GM19455 (cell line): ENCODE results near the gene GAP43.

ENCODE experiments used
- ATAC-seq: cut with Tn5 transposase; IDR thresholded peaks from one replicate; pipeline ENCODE4 v1.9.1; 2021; ENCODE audit not compliant: unreplicated experiment

Gene GAP43

GRCh38 chr3:115659253-115660220, 36.2 kb downstream of the GAP43 start:
- ATAC-seq = peak; percentile 15

GRCh38 chr3:115660646-115661337, 37.5 kb downstream of the GAP43 start:
- ATAC-seq = no peak

- ATAC-seq = no peak
Measured at GRCh38 chr3:115662356-115662755, 39.0 kb downstream of the GAP43 start.

- ATAC-seq = no peak
Measured at GRCh38 chr3:115663414-115663813, 40.1 kb downstream of the GAP43 start.

GRCh38 chr3:115666081-115666480, 42.8 kb downstream of the GAP43 start:
- no peak for ATAC-seq

GRCh38 chr3:115666920-115667737, 43.8 kb downstream of the GAP43 start:
- ATAC-seq = no peak

GRCh38 chr3:115667738-115668065, 44.4 kb downstream of the GAP43 start:
- no peak for ATAC-seq

- no peak for ATAC-seq
Measured at GRCh38 chr3:115670911-115671310, 47.6 kb downstream of the GAP43 start.

GRCh38 chr3:115671761-115672455, 48.6 kb downstream of the GAP43 start:
- no peak for ATAC-seq

GRCh38 chr3:115673881-115674280, 50.6 kb downstream of the GAP43 start:
- ATAC-seq = no peak

- ATAC-seq = no peak
Measured at GRCh38 chr3:115676336-115676735, 53.0 kb downstream of the GAP43 start.

GRCh38 chr3:115680803-115681345, 57.6 kb downstream of the GAP43 start:
- ATAC-seq = no peak

GRCh38 chr3:115681736-115682135, 58.4 kb downstream of the GAP43 start:
- ATAC-seq = no peak

GRCh38 chr3:115683305-115683704, 60.0 kb downstream of the GAP43 start:
- no peak for ATAC-seq

- no peak for ATAC-seq
Measured at GRCh38 chr3:115683773-115684172, 60.5 kb downstream of the GAP43 start.

- ATAC-seq = no peak
Measured at GRCh38 chr3:115685097-115685496, 61.8 kb downstream of the GAP43 start.

- no peak for ATAC-seq
Measured at GRCh38 chr3:115687721-115688120, 64.4 kb downstream of the GAP43 start.

- no peak for ATAC-seq
Measured at GRCh38 chr3:115688418-115688817, 65.1 kb downstream of the GAP43 start.

GRCh38 chr3:115689928-115690327, 66.6 kb downstream of the GAP43 start:
- no peak for ATAC-seq

GRCh38 chr3:115691964-115692363, 68.7 kb downstream of the GAP43 start:
- ATAC-seq = no peak
